ENCODE data around the gene CRY2.

Gene CRY2

DNA sequence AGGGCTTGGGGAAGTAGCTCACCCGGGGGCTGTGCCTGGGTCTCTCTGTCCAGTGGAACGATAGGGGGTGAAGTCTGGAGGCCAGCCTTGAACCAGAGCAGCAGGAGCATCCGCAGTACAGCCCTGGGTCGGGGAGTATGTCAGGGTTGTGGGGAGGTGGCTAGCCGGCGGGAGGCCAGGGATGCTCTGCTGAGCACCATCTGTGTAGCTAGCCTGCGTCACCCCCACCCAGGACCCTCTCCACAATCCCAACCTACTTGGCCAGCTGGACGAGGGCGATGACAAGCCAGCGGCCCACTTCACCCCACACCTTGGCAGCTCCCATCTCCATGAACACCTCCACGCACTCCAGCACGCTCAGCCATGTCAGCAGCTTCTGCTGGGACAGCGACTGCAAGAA, 68.2 kb downstream of the CRY2 start:
- H4K91ac ChIP-seq (ENCODE audit: low read depth, low read length, poor library complexity): no peak overlapping the region
- H3K9ac ChIP-seq (ENCODE audit: low read depth, low read length, poor library complexity): no peak overlapping the region
- WGBS, 2 donors (ENCODE audit: extremely low coverage in 2 of 2, insufficient read length in 2 of 2, insufficient replicate concordance in 1 of 2): no CpG with 5 or more reads among the region's 13 CpGs
- no peak overlapping the region for H2AK5ac ChIP-seq (ENCODE audit: low read depth, low read length)
- H3K27me3 ChIP-seq (ENCODE audit: control insufficient read depth in 3 of 3, insufficient read depth in 3 of 3, low read depth in 1 of 3, low read length in 3 of 3): peaks cover 0 to 11% (median 0%) of the 10 kb centered on the region in 3 experiments
- H3K79me1 ChIP-seq (ENCODE audit: low read depth, low read length): peaks cover 11% of the 10 kb centered on the region
- no peak overlapping the region for H2AFZ ChIP-seq (ENCODE audit: low read length)
- peak overlapping the region; percentile 21 for H3K14ac ChIP-seq (ENCODE audit: low read length)
- peaks cover 28 to 46% of the 10 kb centered on the region in 2 donors for H3K36me3 ChIP-seq (replicated peaks in 1 of 2; ENCODE audit: control insufficient read depth in 2 of 2, insufficient read depth in 2 of 2, low read length in 2 of 2)
- no peak overlapping the region for H3K4ac ChIP-seq (ENCODE audit: low read length)
- H3K4me1 ChIP-seq (ENCODE audit: control insufficient read depth in 2 of 2, insufficient read depth in 1 of 2, low read depth in 1 of 2, low read length in 2 of 2): peaks cover 9 to 19% of the 10 kb centered on the region in 2 donors
- H2BK12ac ChIP-seq (ENCODE audit: low read length): no peak overlapping the region
- H3K27ac ChIP-seq (replicated peaks; ENCODE audit: low read length): no peak overlapping the region
- no peak overlapping the region for H2BK120ac ChIP-seq (ENCODE audit: low read depth, low read length)
- no peak overlapping the region for H3K4me3 ChIP-seq (ENCODE audit: low read length in 2 of 2)
- H3K9me3 ChIP-seq (replicated peaks in 1 of 2; ENCODE audit: control insufficient read depth in 2 of 2, insufficient read depth in 1 of 2, low read depth in 1 of 2, low read length in 2 of 2): no peaks in the 10 kb centered on the region
- no peak overlapping the region for H2BK15ac ChIP-seq (ENCODE audit: low read length)
- no peak overlapping the region for H3K4me2 ChIP-seq (ENCODE audit: insufficient read depth, low read length, poor library complexity, severe bottlenecking)
- H4K8ac ChIP-seq (ENCODE audit: low read depth, low read length): no peak overlapping the region
- H3K18ac ChIP-seq (ENCODE audit: low read length): no peak overlapping the region
- no peak for DNase-seq (ENCODE audit: low spot score)
- H3K23ac ChIP-seq (ENCODE audit: low read depth, low read length, poor library complexity): no peak overlapping the region
- no peak overlapping the region for H2BK5ac ChIP-seq (ENCODE audit: low read length)

DNA sequence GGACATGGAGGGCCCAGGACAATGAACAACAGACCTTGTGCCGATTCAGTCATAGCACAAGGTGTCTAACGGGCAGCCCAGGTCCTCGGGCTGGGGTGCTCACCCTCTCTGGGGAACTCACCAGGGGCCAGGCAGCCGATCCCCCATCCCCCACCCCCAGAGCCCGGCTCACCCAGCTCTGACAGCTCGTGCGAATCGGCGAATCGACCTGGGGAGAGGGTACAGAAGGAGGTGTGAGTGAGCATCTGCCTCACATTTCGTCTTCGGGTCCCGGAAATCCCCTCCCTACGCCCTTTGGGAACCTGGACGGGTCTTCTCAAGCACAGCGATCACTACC, 70.0 kb downstream of the CRY2 start:
- Histone ChIP-seq H2BK5ac (ENCODE audit: low read length) (peak overlapping the region; percentile 97), H2BK12ac (ENCODE audit: low read length) (no peak overlapping the region), H3K18ac (ENCODE audit: low read length) (peak overlapping the region; percentile 96), H3K4ac (ENCODE audit: low read length) (no peak overlapping the region), H3K79me1 (ENCODE audit: low read depth, low read length) (peaks cover 11% of the 10 kb centered on the region), H2BK15ac (ENCODE audit: low read length) (peak overlapping the region; percentile 30), H3K23ac (ENCODE audit: low read depth, low read length, poor library complexity) (peak overlapping the region; percentile 52), H3K9ac (ENCODE audit: low read depth, low read length, poor library complexity) (peak overlapping the region; percentile 93), H3K4me2 (ENCODE audit: insufficient read depth, low read length, poor library complexity, severe bottlenecking) (peak overlapping the region; percentile 95), H2AK5ac (ENCODE audit: low read depth, low read length) (peak overlapping the region; percentile 59), H3K27ac (replicated peaks; ENCODE audit: low read length) (peak overlapping the region; percentile 98), H4K91ac (ENCODE audit: low read depth, low read length, poor library complexity) (no peak overlapping the region), H4K8ac (ENCODE audit: low read depth, low read length) (peak overlapping the region; percentile 74), H3K36me3 (replicated peaks in 1 of 2; ENCODE audit: control insufficient read depth in 2 of 2, insufficient read depth in 2 of 2, low read length in 2 of 2) (peaks cover 27 to 35% of the 10 kb centered on the region in 2 donors), H3K9me3 (replicated peaks in 1 of 2; ENCODE audit: control insufficient read depth in 2 of 2, insufficient read depth in 1 of 2, low read depth in 1 of 2, low read length in 2 of 2) (no peaks in the 10 kb centered on the region), H3K14ac (ENCODE audit: low read length) (peak overlapping the region; percentile 40), H2AFZ (ENCODE audit: low read length) (peak overlapping the region; percentile 84), H3K4me1 (ENCODE audit: control insufficient read depth in 2 of 2, insufficient read depth in 1 of 2, low read depth in 1 of 2, low read length in 2 of 2) (peaks cover 18 to 27% of the 10 kb centered on the region in 2 donors), H3K27me3 (ENCODE audit: control insufficient read depth in 3 of 3, insufficient read depth in 3 of 3, low read depth in 1 of 3, low read length in 3 of 3) (peaks cover 0 to 29% (median 0%) of the 10 kb centered on the region in 3 experiments), H2BK120ac (ENCODE audit: low read depth, low read length) (no peak overlapping the region), H3K4me3 (ENCODE audit: low read length in 2 of 2) (peak overlapping the region; percentile 88 to 92)
- WGBS, 2 donors (ENCODE audit: extremely low coverage in 2 of 2, insufficient read length in 2 of 2, insufficient replicate concordance in 1 of 2): no CpG with 5 or more reads among the region's 16 CpGs
- no peak for DNase-seq (ENCODE audit: low spot score)

DNA sequence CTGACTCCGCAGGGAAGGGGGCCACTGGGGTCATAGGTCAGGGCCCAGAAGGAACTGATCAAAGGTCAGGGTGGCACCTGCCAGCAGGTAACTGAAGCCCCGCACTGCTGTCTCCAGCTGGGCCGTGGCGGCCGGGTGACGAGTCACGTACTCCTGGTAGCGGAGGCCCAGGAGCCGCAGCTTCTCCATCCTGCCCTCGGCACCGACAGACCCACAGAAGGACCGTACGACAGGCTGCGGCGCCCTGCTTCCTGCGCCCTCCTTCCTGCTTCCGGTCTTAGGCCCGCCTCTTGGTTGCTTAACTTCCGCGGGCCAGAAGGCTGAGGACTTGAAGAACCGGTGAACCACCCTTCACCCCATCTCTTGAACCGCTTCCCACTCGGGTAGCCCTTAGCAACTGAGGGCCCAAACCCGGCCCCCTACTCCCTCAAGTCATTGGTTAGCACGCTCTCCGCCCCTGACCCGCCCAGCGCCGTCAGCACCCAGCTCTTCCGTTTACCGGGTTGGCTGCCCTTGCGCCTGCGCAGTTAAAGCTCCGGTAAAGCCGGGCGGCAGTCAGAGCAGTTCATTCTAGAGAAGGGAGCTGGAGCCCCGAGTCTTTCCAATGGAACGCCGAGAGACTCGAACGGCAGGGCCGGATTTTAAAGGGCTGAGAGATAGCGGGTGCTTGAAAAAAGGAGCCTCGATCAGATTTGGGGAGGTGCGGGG, 70.5 kb downstream of the CRY2 start, which contains the start of gene PEX16:
Gene PEX16 (minus strand): TSS at position 255 of the 708 bp plus-strand sequence. CDS start 66 bp downstream, at position 189.
- WGBS, 2 donors (ENCODE audit: extremely low coverage in 2 of 2, insufficient read length in 2 of 2, insufficient replicate concordance in 1 of 2): no CpG with 5 or more reads among the region's 45 CpGs
- Histone ChIP-seq H3K4ac (ENCODE audit: low read length) (peak within 1 kb of the TSS; percentile 24), H2AK5ac (ENCODE audit: low read depth, low read length) (peak within 1 kb of the TSS; percentile 76), H3K79me1 (ENCODE audit: low read depth, low read length) (peaks cover 11% of the 10 kb centered on the region), H3K14ac (ENCODE audit: low read length) (peak within 1 kb of the TSS; percentile 40), H2BK5ac (ENCODE audit: low read length) (peak within 1 kb of the TSS; percentile 97), H3K9ac (ENCODE audit: low read depth, low read length, poor library complexity) (peak within 1 kb of the TSS; percentile 93), H3K4me3 (ENCODE audit: low read length in 2 of 2) (peak within 1 kb of the TSS; percentile 88 to 92), H3K36me3 (replicated peaks in 1 of 2; ENCODE audit: control insufficient read depth in 2 of 2, insufficient read depth in 2 of 2, low read length in 2 of 2) (peaks cover 27 to 33% of the 10 kb centered on the region in 2 donors), H3K27me3 (ENCODE audit: control insufficient read depth in 3 of 3, insufficient read depth in 3 of 3, low read depth in 1 of 3, low read length in 3 of 3) (peaks cover 0 to 34% (median 2%) of the 10 kb centered on the region in 3 experiments), H3K18ac (ENCODE audit: low read length) (peak within 1 kb of the TSS; percentile 96), H3K23ac (ENCODE audit: low read depth, low read length, poor library complexity) (peak within 1 kb of the TSS; percentile 76), H2AFZ (ENCODE audit: low read length) (peak within 1 kb of the TSS; percentile 84), H3K9me3 (replicated peaks in 1 of 2; ENCODE audit: control insufficient read depth in 2 of 2, insufficient read depth in 1 of 2, low read depth in 1 of 2, low read length in 2 of 2) (no peaks in the 10 kb centered on the region), H2BK12ac (ENCODE audit: low read length) (no peak within 1 kb of the TSS), H3K4me2 (ENCODE audit: insufficient read depth, low read length, poor library complexity, severe bottlenecking) (peak within 1 kb of the TSS; percentile 98), H4K8ac (ENCODE audit: low read depth, low read length) (peak within 1 kb of the TSS; percentile 74), H4K91ac (ENCODE audit: low read depth, low read length, poor library complexity) (no peak within 1 kb of the TSS), H3K4me1 (ENCODE audit: control insufficient read depth in 2 of 2, insufficient read depth in 1 of 2, low read depth in 1 of 2, low read length in 2 of 2) (peaks cover 18 to 27% of the 10 kb centered on the region in 2 donors), H2BK15ac (ENCODE audit: low read length) (peak within 1 kb of the TSS; percentile 99), H2BK120ac (ENCODE audit: low read depth, low read length) (no peak within 1 kb of the TSS), H3K27ac (replicated peaks; ENCODE audit: low read length) (peak within 1 kb of the TSS; percentile 98)
- peak; percentile 95 for DNase-seq (ENCODE audit: low spot score)

DNA sequence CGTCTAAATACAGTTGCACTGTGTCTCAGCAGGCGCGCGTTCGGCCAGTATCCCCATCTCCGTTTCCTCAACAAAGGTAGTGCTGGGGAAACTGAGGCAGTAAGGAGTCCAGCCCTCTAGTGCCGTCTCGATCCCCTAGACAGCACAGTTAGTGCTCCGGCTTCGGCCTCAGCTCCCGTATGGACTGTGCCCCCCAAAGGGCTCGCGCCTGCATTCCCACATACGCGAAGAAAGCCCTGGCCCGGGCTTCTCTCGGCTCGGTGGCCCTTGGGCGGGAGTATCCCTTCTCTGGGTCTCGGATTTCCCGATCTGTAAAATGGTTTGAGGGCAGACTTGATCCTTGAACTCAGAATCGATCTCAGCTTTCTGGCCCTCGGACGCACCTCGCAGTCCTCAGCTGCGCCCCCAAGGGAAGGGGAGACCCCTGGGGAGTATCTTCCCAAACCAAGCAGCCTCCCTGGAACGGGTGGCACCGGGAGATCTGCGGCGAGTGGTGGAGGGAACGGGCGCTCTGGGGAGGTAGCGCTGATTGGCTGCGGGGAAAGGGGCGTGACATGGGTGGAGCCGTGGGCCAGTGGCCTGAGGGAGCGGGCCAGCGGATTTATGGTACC, 71.2 kb downstream of the CRY2 start:
- Histone ChIP-seq H2AFZ (ENCODE audit: low read length) (peak overlapping the region; percentile 84), H3K4me3 (ENCODE audit: low read length in 2 of 2) (peak overlapping the region; percentile 88 to 92), H3K9ac (ENCODE audit: low read depth, low read length, poor library complexity) (peak overlapping the region; percentile 88), H3K23ac (ENCODE audit: low read depth, low read length, poor library complexity) (peak overlapping the region; percentile 76), H3K14ac (ENCODE audit: low read length) (no peak overlapping the region), H3K27ac (replicated peaks; ENCODE audit: low read length) (peak overlapping the region; percentile 98), H4K8ac (ENCODE audit: low read depth, low read length) (no peak overlapping the region), H2BK5ac (ENCODE audit: low read length) (peak overlapping the region; percentile 97), H2AK5ac (ENCODE audit: low read depth, low read length) (peak overlapping the region; percentile 76), H3K79me1 (ENCODE audit: low read depth, low read length) (peaks cover 11% of the 10 kb centered on the region), H4K91ac (ENCODE audit: low read depth, low read length, poor library complexity) (no peak overlapping the region), H3K27me3 (ENCODE audit: control insufficient read depth in 3 of 3, insufficient read depth in 3 of 3, low read depth in 1 of 3, low read length in 3 of 3) (peaks cover 0 to 41% (median 8%) of the 10 kb centered on the region in 3 experiments), H2BK120ac (ENCODE audit: low read depth, low read length) (no peak overlapping the region), H2BK12ac (ENCODE audit: low read length) (no peak overlapping the region), H3K4ac (ENCODE audit: low read length) (peak overlapping the region; percentile 24), H3K18ac (ENCODE audit: low read length) (peak overlapping the region; percentile 96), H2BK15ac (ENCODE audit: low read length) (peak overlapping the region; percentile 99), H3K4me2 (ENCODE audit: insufficient read depth, low read length, poor library complexity, severe bottlenecking) (peak overlapping the region; percentile 98), H3K4me1 (ENCODE audit: control insufficient read depth in 2 of 2, insufficient read depth in 1 of 2, low read depth in 1 of 2, low read length in 2 of 2) (peaks cover 18 to 27% of the 10 kb centered on the region in 2 donors), H3K36me3 (replicated peaks in 1 of 2; ENCODE audit: control insufficient read depth in 2 of 2, insufficient read depth in 2 of 2, low read length in 2 of 2) (peaks cover 23 to 27% of the 10 kb centered on the region in 2 donors), H3K9me3 (replicated peaks in 1 of 2; ENCODE audit: control insufficient read depth in 2 of 2, insufficient read depth in 1 of 2, low read depth in 1 of 2, low read length in 2 of 2) (no peaks in the 10 kb centered on the region)
- no CpG with 5 or more reads among the region's 38 CpGs for WGBS, 2 donors (ENCODE audit: extremely low coverage in 2 of 2, insufficient read length in 2 of 2, insufficient replicate concordance in 1 of 2)
- peak; percentile 56 for DNase-seq (ENCODE audit: low spot score)
